ENCODE measurements around the gene ARHGAP33.

- TF ChIP-seq, protein P1, sequence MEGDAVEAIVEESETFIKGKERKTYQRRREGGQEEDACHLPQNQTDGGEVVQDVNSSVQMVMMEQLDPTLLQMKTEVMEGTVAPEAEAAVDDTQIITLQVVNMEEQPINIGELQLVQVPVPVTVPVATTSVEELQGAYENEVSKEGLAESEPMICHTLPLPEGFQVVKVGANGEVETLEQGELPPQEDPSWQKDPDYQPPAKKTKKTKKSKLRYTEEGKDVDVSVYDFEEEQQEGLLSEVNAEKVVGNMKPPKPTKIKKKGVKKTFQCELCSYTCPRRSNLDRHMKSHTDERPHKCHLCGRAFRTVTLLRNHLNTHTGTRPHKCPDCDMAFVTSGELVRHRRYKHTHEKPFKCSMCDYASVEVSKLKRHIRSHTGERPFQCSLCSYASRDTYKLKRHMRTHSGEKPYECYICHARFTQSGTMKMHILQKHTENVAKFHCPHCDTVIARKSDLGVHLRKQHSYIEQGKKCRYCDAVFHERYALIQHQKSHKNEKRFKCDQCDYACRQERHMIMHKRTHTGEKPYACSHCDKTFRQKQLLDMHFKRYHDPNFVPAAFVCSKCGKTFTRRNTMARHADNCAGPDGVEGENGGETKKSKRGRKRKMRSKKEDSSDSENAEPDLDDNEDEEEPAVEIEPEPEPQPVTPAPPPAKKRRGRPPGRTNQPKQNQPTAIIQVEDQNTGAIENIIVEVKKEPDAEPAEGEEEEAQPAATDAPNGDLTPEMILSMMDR (IDR thresholded peaks at IDR 0.05): no peak
- no peak for TF ChIP-seq POLR2AphosphoS5 (IDR thresholded peaks at IDR 0.05)
Measured at GRCh38 chr19:35764432-35765315, 10.7 kb upstream of the ARHGAP33 start.

Measured in suprapubic skin (tissue), 3 donors.